Coronary artery (tissue), 2 donors: ENCODE data around the gene CALR.
"Not testable (repeated sequence)": the region's sequence is repeated elsewhere in the genome, so short reads cannot be mapped to it uniquely, and the experiment has no call there.

Source experiments
- DNase-seq: peaks from one replicate; pipeline ENCODE4 v3.0.0-alpha.2; 2017; ENCODE audit warnings: low spot score
- H3K27ac ChIP-seq, 2 donors: fragments of 200-600 bp; sonication (generic); one replicate each; pipeline ENCODE4 v1.5.1; 2016 to 2019
- H3K4me3 ChIP-seq: fragments of 200-600 bp; sonication (generic); 2 replicates; pipeline ENCODE4 v1.5.1; 2016; ENCODE audit warnings: mild to moderate bottlenecking, moderate library complexity
- CTCF ChIP-seq: fragments of 200-600 bp; sonication (generic); IDR thresholded peaks from one replicate; pipeline ENCODE4 v1.5.1; 2019; ENCODE audit warnings: antibody characterized with exemption

CALR gene

GRCh38 chr19:12907166-12907565, 31.2 kb upstream of the CALR start:
- H3K27ac ChIP-seq = no peak overlapping the region
- no peak for DNase-seq
- H3K4me3 ChIP-seq = no peak overlapping the region
- no peak for TF ChIP-seq CTCF

GRCh38 chr19:12912571-12912970, 25.8 kb upstream of the CALR start:
- no peak for TF ChIP-seq CTCF
- Histone ChIP-seq H3K4me3 (peak overlapping the region; percentile 28), H3K27ac (peak overlapping the region; percentile 71 to 80)
- no peak for DNase-seq

- TF ChIP-seq CTCF = no peak
- DNase-seq = peak; percentile 87
- H3K4me3 ChIP-seq = peak overlapping the region; percentile 28
- peak overlapping the region; percentile 71 to 80 for H3K27ac ChIP-seq
These were observed 25.3 kb upstream of the CALR start for GRCh38 chr19:12913011-12913561.

- no peak for DNase-seq
- H3K4me3 ChIP-seq = no peak overlapping the region
- peak overlapping the region; percentile 71 to 80 for H3K27ac ChIP-seq
- TF ChIP-seq CTCF = no peak
These were observed 24.3 kb upstream of the CALR start for GRCh38 chr19:12913851-12914690.

GRCh38 chr19:12915860-12916259, 22.5 kb upstream of the CALR start:
- not testable (repeated sequence) for H3K27ac ChIP-seq, DNase-seq, H3K4me3 ChIP-seq

- no peak for DNase-seq
- TF ChIP-seq CTCF = no peak
- Histone ChIP-seq H3K27ac (no peak overlapping the region), H3K4me3 (no peak overlapping the region)
These were observed 20.2 kb upstream of the CALR start for GRCh38 chr19:12918253-12918652.

- no peak for TF ChIP-seq CTCF
- DNase-seq = no peak
- Histone ChIP-seq H3K4me3 (no peak overlapping the region), H3K27ac (no peak overlapping the region)
These were observed 17.4 kb upstream of the CALR start for GRCh38 chr19:12921047-12921446.
